Calu3 (cell line): ENCODE results near the gene BRD1. TPM values are rescaled to one million over a fixed set of nuclear protein-coding genes. Genes with fewer than 3 reads are reported as not detected.

Experiments
- BruUV-seq: library from RNA; stranded (reverse); fragments of 400-500 nt; replicated peaks from 2 replicates; lab custom pipeline; 2021; lab: Mats Ljungman, UMichigan
- CTCF ChIA-PET: fragments of 300-600 bp; sonication (Branson Sonifier 250); formaldehyde crosslinking; loops from one replicate; lab custom pipeline; 2022; ENCODE audit warnings: antibody characterized with exemption; lab: Charles Lee
- DNase-seq: peaks from one replicate; pipeline ENCODE4 v3.0.0; 2022
- H3K27ac Mint-ChIP-seq: one replicate; pipeline ENCODE4 v1.8.0; 2022; ENCODE audit warnings: mixed read lengths; ENCODE audit not compliant: unreplicated experiment
- H3K27me3 Mint-ChIP-seq: one replicate; pipeline ENCODE4 v1.8.0; 2022; ENCODE audit warnings: mixed read lengths; ENCODE audit not compliant: unreplicated experiment
- H3K36me3 Mint-ChIP-seq: one replicate; pipeline ENCODE4 v1.8.0; 2022; ENCODE audit warnings: mild to moderate bottlenecking, moderate library complexity, mixed read lengths; ENCODE audit not compliant: insufficient read depth, unreplicated experiment
- H3K4me1 Mint-ChIP-seq: one replicate; pipeline ENCODE4 v1.8.0; 2022; ENCODE audit warnings: mild to moderate bottlenecking, low read depth, mixed read lengths; ENCODE audit not compliant: unreplicated experiment
- H3K4me3 Mint-ChIP-seq: one replicate; pipeline ENCODE4 v1.8.0; 2022; ENCODE audit warnings: mild to moderate bottlenecking, low read depth, moderate library complexity, mixed read lengths; ENCODE audit not compliant: unreplicated experiment
- H3K9me3 Mint-ChIP-seq: one replicate; pipeline ENCODE4 v1.8.0; 2022; ENCODE audit warnings: low read depth, mixed read lengths; ENCODE audit not compliant: unreplicated experiment
- intact Hi-C: fragments of 100-400 bp; cut with micrococcal nuclease; formaldehyde crosslinking; loops from one replicate; pipeline ENCODE4 v1.10.0; 2022; ENCODE audit not compliant: unreplicated experiment
- total RNA-seq: library from RNA; stranded (reverse); gene quantifications from 2 replicates; pipeline ENCODE4 v1.2.3, GENCODE V29; 2022
- TF ChIP-seq, protein P1 (sequence below): fragments of 200-600 bp; IDR thresholded peaks from one replicate; pipeline ENCODE4 v1.8.0; 2022; ENCODE audit warnings: antibody characterized with exemption; ENCODE audit not compliant: unreplicated experiment

BRD1 gene
- total RNA-seq, 1 experiment from 2014 or later: 41.4 TPM

DNA sequence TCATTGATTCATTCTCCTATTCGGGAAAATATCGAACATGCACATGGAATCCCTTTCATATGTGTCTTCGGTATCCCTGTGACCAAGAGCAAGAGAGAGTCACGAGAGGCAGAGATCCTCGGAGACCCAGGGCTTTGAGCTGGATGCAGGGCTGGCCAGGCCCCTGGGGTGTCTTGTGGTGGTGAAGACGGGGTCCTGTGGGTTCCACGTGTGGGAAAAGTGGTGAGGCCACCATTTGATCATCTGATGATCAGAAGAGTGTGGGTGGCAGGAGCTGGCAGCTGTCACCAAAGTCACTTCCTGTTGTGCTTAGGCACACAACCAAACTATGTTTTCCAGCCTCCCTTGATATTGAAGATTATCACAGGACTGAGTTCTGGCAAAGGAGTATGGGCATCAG lies 94.0 kb downstream of the BRD1 start:
- BruUV-seq: no TSS peak
- no peaks in the 10 kb centered on the region for H3K9me3 Mint-ChIP-seq
- CTCF ChIA-PET: interaction anchor here (0.6 kb wide), 1 partner anchor 102 kb away, joined by 3 read pairs; no protein-coding TSS in a partner anchor

DNA sequence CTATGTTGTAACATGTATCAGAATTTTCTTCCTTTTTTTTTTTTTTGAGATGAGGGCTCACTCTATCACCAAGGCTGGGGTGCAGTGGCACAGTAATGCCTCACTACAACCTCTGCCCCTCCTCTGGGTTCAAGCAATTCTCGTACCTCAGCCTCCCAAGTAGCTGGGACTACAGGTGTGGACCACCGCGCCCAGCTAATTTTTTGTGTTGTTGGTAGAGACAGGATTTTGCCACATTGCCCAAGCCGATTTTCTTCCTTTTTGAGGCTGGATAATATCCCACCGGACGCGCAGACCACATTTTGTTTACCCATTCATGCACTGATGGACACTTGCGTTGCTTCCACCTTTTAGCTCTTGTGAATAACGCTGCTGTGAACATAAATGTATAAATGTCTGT lies 97.0 kb downstream of the BRD1 start:
- CTCF ChIA-PET: no interaction called here
- no peak for DNase-seq
- Mint-ChIP-seq H3K4me3 (no peak overlapping the region), H3K27me3 (peaks cover 100% of the 10 kb centered on the region), H3K27ac (no peak overlapping the region), H3K36me3 (no peaks in the 10 kb centered on the region), H3K9me3 (no peaks in the 10 kb centered on the region), H3K4me1 (no peaks in the 10 kb centered on the region)
- TF ChIP-seq, protein P1, sequence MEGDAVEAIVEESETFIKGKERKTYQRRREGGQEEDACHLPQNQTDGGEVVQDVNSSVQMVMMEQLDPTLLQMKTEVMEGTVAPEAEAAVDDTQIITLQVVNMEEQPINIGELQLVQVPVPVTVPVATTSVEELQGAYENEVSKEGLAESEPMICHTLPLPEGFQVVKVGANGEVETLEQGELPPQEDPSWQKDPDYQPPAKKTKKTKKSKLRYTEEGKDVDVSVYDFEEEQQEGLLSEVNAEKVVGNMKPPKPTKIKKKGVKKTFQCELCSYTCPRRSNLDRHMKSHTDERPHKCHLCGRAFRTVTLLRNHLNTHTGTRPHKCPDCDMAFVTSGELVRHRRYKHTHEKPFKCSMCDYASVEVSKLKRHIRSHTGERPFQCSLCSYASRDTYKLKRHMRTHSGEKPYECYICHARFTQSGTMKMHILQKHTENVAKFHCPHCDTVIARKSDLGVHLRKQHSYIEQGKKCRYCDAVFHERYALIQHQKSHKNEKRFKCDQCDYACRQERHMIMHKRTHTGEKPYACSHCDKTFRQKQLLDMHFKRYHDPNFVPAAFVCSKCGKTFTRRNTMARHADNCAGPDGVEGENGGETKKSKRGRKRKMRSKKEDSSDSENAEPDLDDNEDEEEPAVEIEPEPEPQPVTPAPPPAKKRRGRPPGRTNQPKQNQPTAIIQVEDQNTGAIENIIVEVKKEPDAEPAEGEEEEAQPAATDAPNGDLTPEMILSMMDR: no peak
- intact Hi-C loops: no loop called here
- no TSS peak for BruUV-seq

More for the DNA sequence above, 94.0 kb downstream of the BRD1 start:
- intact Hi-C loops: no loop called here
- Mint-ChIP-seq H3K4me3 (no peak overlapping the region), H3K36me3 (no peaks in the 10 kb centered on the region), H3K4me1 (no peaks in the 10 kb centered on the region), H3K27me3 (peaks cover 99% of the 10 kb centered on the region), H3K27ac (no peak overlapping the region)
- TF ChIP-seq, protein P1: no peak
- no peak for DNase-seq

DNA sequence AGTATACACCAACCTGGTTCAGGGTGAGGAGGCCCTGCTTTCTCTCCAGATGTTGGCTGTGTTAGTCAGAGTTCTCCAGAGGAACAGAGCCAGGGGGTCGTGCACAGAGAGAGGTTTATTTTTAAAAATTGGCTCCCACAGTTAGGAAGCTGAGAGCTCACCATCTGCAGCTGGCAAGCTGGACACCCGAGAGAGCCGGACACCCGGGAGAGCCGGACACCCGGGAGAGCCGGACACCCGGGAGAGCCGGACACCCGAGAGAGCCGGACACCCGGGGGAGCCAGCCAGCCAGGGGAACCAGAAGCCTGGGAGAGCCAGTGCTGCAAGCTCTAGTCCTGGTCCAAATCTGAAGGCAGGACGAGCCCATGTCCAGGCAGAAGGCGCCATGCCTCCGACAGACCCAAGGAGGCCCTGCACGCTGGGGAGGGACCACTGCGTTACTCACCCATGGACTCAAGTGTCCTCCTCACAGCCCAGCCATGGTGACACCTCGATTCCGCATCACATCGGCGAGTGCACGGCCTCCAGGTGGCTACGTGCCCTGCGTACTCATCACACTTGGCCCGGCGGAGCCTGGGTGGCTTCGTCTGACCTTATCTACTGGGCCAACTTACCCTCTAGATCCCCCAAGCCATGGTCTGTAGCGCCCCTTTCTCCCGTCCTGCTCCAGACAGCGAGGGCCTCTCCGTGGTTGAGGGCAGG lies 99.0 kb downstream of the BRD1 start:
- no peaks in the 10 kb centered on the region for H3K4me1 Mint-ChIP-seq
- no peaks in the 10 kb centered on the region for H3K9me3 Mint-ChIP-seq
- TF ChIP-seq, protein P1: no peak
- CTCF ChIA-PET: interaction anchor here (0.6 kb wide), 1 partner anchor 73 kb away, joined by 3 read pairs; no protein-coding TSS in a partner anchor
- intact Hi-C loops: no loop called here
- no peak overlapping the region for H3K4me3 Mint-ChIP-seq
- no peak overlapping the region for H3K27ac Mint-ChIP-seq
- no TSS peak for BruUV-seq
- H3K27me3 Mint-ChIP-seq: peaks cover 100% of the 10 kb centered on the region
- DNase-seq: no peak
- no peaks in the 10 kb centered on the region for H3K36me3 Mint-ChIP-seq

DNA sequence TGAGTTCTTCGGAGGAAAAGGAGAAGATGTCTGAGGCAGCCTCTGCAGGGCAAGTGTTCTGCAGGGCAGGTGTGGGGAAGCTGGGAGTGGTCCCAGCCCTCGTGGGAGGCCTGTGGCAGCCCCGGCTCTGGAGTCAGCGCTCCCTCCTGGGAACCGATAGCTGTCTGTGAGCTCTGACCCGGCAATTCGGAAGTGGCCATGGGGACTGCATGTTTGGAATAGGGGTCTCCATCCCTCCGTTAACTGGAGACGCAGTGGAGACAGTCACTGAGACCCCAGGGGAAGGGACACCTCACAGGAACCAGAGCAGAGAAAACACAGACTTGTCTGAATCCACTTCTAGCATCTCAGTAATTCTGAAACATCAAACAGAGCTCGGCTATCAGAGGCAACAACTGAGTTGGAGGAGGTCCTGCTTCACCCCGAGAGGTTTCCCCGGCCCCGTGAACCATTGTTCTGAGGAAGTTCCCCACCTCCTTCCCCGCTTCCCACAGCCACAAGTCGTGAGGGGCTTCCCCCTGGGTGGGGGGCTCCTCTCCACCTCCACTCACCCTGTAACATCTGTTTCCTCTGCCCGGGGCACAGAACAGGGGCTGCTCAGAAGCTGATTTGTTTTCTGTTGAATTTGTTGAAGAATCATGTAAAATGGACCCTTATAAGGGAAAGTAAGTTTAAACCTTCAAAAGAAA lies 99.6 kb downstream of the BRD1 start:
- H3K27me3 Mint-ChIP-seq: peaks cover 100% of the 10 kb centered on the region
- H3K36me3 Mint-ChIP-seq: no peaks in the 10 kb centered on the region
- BruUV-seq: no TSS peak
- CTCF ChIA-PET: interaction anchor here (0.6 kb wide), 1 partner anchor 934 kb away, joined by 5 read pairs; no protein-coding TSS in a partner anchor
- no peak for DNase-seq
- no peaks in the 10 kb centered on the region for H3K9me3 Mint-ChIP-seq
- H3K4me1 Mint-ChIP-seq: no peaks in the 10 kb centered on the region
- no peak overlapping the region for H3K4me3 Mint-ChIP-seq
- intact Hi-C loops: no loop called here
- no peak overlapping the region for H3K27ac Mint-ChIP-seq
- TF ChIP-seq, protein P1: no peak
